Retinal pigment epithelial cell (primary cell): ENCODE results near the gene ZDHHC15.
"Not testable (repeated sequence)": the region's sequence is repeated elsewhere in the genome, so short reads cannot be mapped to it uniquely, and the experiment has no call there.

Experiments
- DNase-seq: peaks from one replicate; pipeline ENCODE4 v3.0.0-alpha.2; 2010; ENCODE audit warnings: low read depth
- H3K4me3 ChIP-seq: 2 replicates; pipeline ENCODE4 v1.5.1; 2011; ENCODE audit warnings: mild to moderate bottlenecking, low read length, control low read depth, moderate library complexity
- CTCF ChIP-seq: conservative IDR thresholded peaks from 2 replicates; pipeline ENCODE4 v1.5.1; 2011; ENCODE audit warnings: low read depth, low read length, control low read depth, inconsistent platforms

ZDHHC15 gene

GRCh38 chrX:75421688-75422230 lies 101.1 kb downstream of the ZDHHC15 start:
- no peak overlapping the region for H3K4me3 ChIP-seq
- no peak for TF ChIP-seq CTCF
- DNase-seq: no peak

- not testable (repeated sequence) for H3K4me3 ChIP-seq, DNase-seq
Measured at GRCh38 chrX:75407153-75407552, 115.7 kb downstream of the ZDHHC15 start.

- no peak overlapping the region for H3K4me3 ChIP-seq
- TF ChIP-seq CTCF: no peak
- no peak for DNase-seq
Measured at GRCh38 chrX:75390470-75390869, 132.4 kb downstream of the ZDHHC15 start.

GRCh38 chrX:75369721-75370120 lies 153.1 kb downstream of the ZDHHC15 start:
- TF ChIP-seq CTCF: no peak
- DNase-seq: no peak

GRCh38 chrX:75366861-75367260 lies 156.0 kb downstream of the ZDHHC15 start:
- H3K4me3 ChIP-seq: no peak overlapping the region
- DNase-seq: no peak
- TF ChIP-seq CTCF: no peak

More at GRCh38 chrX:75369721-75370120, 153.1 kb downstream of the ZDHHC15 start:
- H3K4me3 ChIP-seq: no peak overlapping the region

- no peak overlapping the region for H3K4me3 ChIP-seq
- TF ChIP-seq CTCF: no peak
- no peak for DNase-seq
Measured at GRCh38 chrX:75365243-75365975, 157.4 kb downstream of the ZDHHC15 start.

GRCh38 chrX:75361788-75362187 lies 161.0 kb downstream of the ZDHHC15 start:
- no peak for DNase-seq
- H3K4me3 ChIP-seq: no peak overlapping the region
- no peak for TF ChIP-seq CTCF

GRCh38 chrX:75348601-75349000 lies 174.2 kb downstream of the ZDHHC15 start:
- not testable (repeated sequence) for H3K4me3 ChIP-seq, DNase-seq
